ENCODE measurements around the gene POLR3B. TPM values are rescaled to one million over a fixed set of nuclear protein-coding genes. Genes with fewer than 3 reads are reported as not detected.

POLR3B gene
- total RNA-seq, 4 donors from 2014 or later, result 5.6 to 8.4 (median 7.7) TPM

GRCh38 chr12:106442575-106442974, 85.0 kb downstream of the POLR3B start:
- no peak for TF ChIP-seq POLR2A (IDR thresholded peaks at IDR 0.05)
- TF ChIP-seq POLR2AphosphoS5 (IDR thresholded peaks at IDR 0.05), result no peak
- TF ChIP-seq EP300 (IDR thresholded peaks at IDR 0.05; ENCODE audit: low read depth), result no peak
- no peak for TF ChIP-seq CTCF (IDR thresholded peaks at IDR 0.05)
- Histone ChIP-seq H3K27ac (no peak overlapping the region), H3K4me3 (no peak overlapping the region), H3K4me1 (no peaks in the 10 kb centered on the region), H3K36me3 (peaks cover 0 to 9% (median 0%) of the 10 kb centered on the region in 4 donors), H3K27me3 (no peaks in the 10 kb centered on the region), H3K9me3 (no peaks in the 10 kb centered on the region)
- DNase-seq, result no peak
- intact Hi-C loops (cut with DNase I; ENCODE audit: low total_unique reads) (no loop called here), in situ Hi-C loops (cut with MboI; ENCODE audit: low pct_ligation_motif_present in 1 of 4, low pct_unique_long_range_greater_than_20kb in 1 of 4, low sequenced_read_pairs in 3 of 4) (no loop called here)
- WGBS, 2 donors (ENCODE audit: low coverage in 1 of 2), result 80 to 94% methylated on average over 2 of the region's 2 CpGs

- Histone ChIP-seq H3K27me3 (no peaks in the 10 kb centered on the region), H3K36me3 (no peaks in the 10 kb centered on the region), H3K4me3 (no peak overlapping the region), H3K27ac (no peak overlapping the region), H3K9me3 (no peaks in the 10 kb centered on the region), H3K4me1 (no peaks in the 10 kb centered on the region)
- intact Hi-C loops (cut with DNase I; ENCODE audit: low total_unique reads), result no loop called here
- no peak for DNase-seq
- in situ Hi-C loops (cut with MboI; ENCODE audit: low pct_ligation_motif_present in 1 of 4, low pct_unique_long_range_greater_than_20kb in 1 of 4, low sequenced_read_pairs in 3 of 4), result no loop called here
- TF ChIP-seq POLR2A (IDR thresholded peaks at IDR 0.05), result no peak
- TF ChIP-seq EP300 (IDR thresholded peaks at IDR 0.05; ENCODE audit: low read depth), result no peak
- TF ChIP-seq POLR2AphosphoS5 (IDR thresholded peaks at IDR 0.05), result no peak
- no peak for TF ChIP-seq CTCF (IDR thresholded peaks at IDR 0.05)
- WGBS, 2 donors (ENCODE audit: low coverage in 1 of 2), result 40% methylated on average over 1 of the region's 1 CpG; no CpG with 5 or more reads in 1 of the 2 donors
Measured at GRCh38 chr12:106445053-106445452, 87.5 kb downstream of the POLR3B start.

- no peaks in the 10 kb centered on the region for H3K9me3 ChIP-seq
- intact Hi-C loops (cut with DNase I; ENCODE audit: low total_unique reads) (no loop called here), in situ Hi-C loops (cut with MboI; ENCODE audit: low pct_ligation_motif_present in 1 of 4, low pct_unique_long_range_greater_than_20kb in 1 of 4, low sequenced_read_pairs in 3 of 4) (no loop called here)
- no peaks in the 10 kb centered on the region for H3K27me3 ChIP-seq
- WGBS, 2 donors (ENCODE audit: low coverage in 1 of 2), result 81 to 96% methylated on average over 5 of the region's 5 CpGs
- H3K4me1 ChIP-seq, result no peaks in the 10 kb centered on the region
- H3K36me3 ChIP-seq, result no peaks in the 10 kb centered on the region
- no peak for DNase-seq
- no peak overlapping the region for H3K27ac ChIP-seq
- no peak overlapping the region for H3K4me3 ChIP-seq
- TF ChIP-seq POLR2AphosphoS5 (IDR thresholded peaks at IDR 0.05) (no peak), EP300 (IDR thresholded peaks at IDR 0.05; ENCODE audit: low read depth) (no peak), CTCF (IDR thresholded peaks at IDR 0.05) (no peak), POLR2A (IDR thresholded peaks at IDR 0.05) (no peak)
Measured at GRCh38 chr12:106445959-106446358, 88.4 kb downstream of the POLR3B start.

- TF ChIP-seq POLR2A (IDR thresholded peaks at IDR 0.05), result no peak
- Histone ChIP-seq H3K4me3 (no peak overlapping the region), H3K9me3 (no peaks in the 10 kb centered on the region), H3K4me1 (no peaks in the 10 kb centered on the region), H3K27me3 (no peaks in the 10 kb centered on the region), H3K36me3 (no peaks in the 10 kb centered on the region), H3K27ac (no peak overlapping the region)
- DNase-seq, result no peak
- intact Hi-C loops (cut with DNase I; ENCODE audit: low total_unique reads), result no loop called here
- 56 to 58% methylated on average over 7 of the region's 7 CpGs for WGBS, 2 donors (ENCODE audit: low coverage in 1 of 2)
- in situ Hi-C loops (cut with MboI; ENCODE audit: low pct_ligation_motif_present in 1 of 4, low pct_unique_long_range_greater_than_20kb in 1 of 4, low sequenced_read_pairs in 3 of 4), result no loop called here
Measured at GRCh38 chr12:106446419-106447092, 89.0 kb downstream of the POLR3B start.

- Histone ChIP-seq H3K9me3 (no peaks in the 10 kb centered on the region), H3K4me1 (no peaks in the 10 kb centered on the region), H3K27ac (no peak overlapping the region), H3K27me3 (no peaks in the 10 kb centered on the region), H3K4me3 (no peak overlapping the region), H3K36me3 (peaks cover 0 to under 1% (median 0%) of the 10 kb centered on the region in 4 donors)
- 100% methylated on average over 1 of the region's 1 CpG; no CpG with 5 or more reads in 1 of the 2 donors for WGBS, 2 donors (ENCODE audit: low coverage in 1 of 2)
- DNase-seq, result no peak
- in situ Hi-C loops (cut with MboI; ENCODE audit: low pct_ligation_motif_present in 1 of 4, low pct_unique_long_range_greater_than_20kb in 1 of 4, low sequenced_read_pairs in 3 of 4) (no loop called here), intact Hi-C loops (cut with DNase I; ENCODE audit: low total_unique reads) (no loop called here)
- no peak for TF ChIP-seq CTCF (IDR thresholded peaks at IDR 0.05)
- TF ChIP-seq POLR2AphosphoS5 (IDR thresholded peaks at IDR 0.05), result no peak
- TF ChIP-seq POLR2A (IDR thresholded peaks at IDR 0.05), result no peak
- no peak for TF ChIP-seq EP300 (IDR thresholded peaks at IDR 0.05; ENCODE audit: low read depth)
Measured at GRCh38 chr12:106452309-106452708, 94.8 kb downstream of the POLR3B start.

All from transverse colon (tissue), 4 donors.